Measurements from ENCODE around the gene EHD1. TPM values are rescaled to one million over a fixed set of nuclear protein-coding genes. Genes with fewer than 3 reads are reported as not detected.

The EHD1 gene
- total RNA-seq, 2 donors from 2014 or later, result 39.7 to 43.8 TPM

DNA sequence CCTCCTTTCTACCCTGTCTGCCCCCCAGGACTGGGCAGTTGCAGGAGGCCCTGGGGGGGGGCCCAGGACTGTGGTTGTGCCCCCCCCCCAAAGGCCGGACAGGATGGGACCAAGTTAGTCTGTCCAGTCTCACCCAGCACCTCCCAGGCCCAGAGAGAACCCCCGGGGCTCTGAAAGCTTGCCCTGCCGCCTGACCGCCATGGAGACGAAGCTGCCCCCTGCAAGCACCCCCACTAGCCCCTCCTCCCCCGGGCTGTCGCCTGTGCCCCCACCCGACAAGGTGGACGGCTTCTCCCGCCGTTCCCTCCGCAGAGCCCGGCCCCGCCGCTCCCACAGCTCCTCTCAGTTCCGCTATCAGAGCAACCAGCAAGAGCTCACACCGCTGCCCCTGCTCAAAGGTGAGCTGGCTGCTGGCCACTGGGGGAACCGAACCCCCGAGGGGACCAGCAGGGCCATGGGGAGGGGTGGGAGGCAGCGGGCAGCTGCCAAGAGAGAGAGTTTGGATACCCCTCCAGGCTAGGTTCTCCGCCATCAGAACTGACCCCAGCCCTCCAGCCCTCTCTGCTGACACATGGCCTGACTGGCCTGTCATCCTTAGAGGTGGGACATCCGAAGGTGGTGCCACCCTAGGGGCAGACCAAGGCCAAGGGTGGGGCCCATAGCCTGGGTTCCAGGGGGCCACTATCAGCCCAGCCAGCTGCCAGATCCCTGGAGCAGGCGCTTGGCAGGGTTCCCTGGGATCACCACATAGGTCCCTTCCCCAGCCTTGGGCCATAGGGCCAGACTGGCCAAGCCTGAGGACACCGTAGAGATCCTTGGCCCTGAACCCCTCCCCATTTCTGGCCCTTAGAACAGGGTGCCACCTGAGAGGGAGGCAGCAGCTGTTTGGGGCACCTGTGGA, 47.4 kb upstream of the EHD1 start:
- Mint-ChIP-seq H3K27me3 (ENCODE audit: insufficient read depth) (peaks cover 38% of the 10 kb centered on the region), H3K9me3 (no peaks in the 10 kb centered on the region), H3K27ac (no peak overlapping the region), H3K36me3 (ENCODE audit: low read depth) (no peaks in the 10 kb centered on the region), H3K4me1 (peaks cover 5% of the 10 kb centered on the region), H3K4me3 (peak overlapping the region; percentile 70)
- DNase-seq, result peak; percentile 45
- TF ChIP-seq, protein P1, sequence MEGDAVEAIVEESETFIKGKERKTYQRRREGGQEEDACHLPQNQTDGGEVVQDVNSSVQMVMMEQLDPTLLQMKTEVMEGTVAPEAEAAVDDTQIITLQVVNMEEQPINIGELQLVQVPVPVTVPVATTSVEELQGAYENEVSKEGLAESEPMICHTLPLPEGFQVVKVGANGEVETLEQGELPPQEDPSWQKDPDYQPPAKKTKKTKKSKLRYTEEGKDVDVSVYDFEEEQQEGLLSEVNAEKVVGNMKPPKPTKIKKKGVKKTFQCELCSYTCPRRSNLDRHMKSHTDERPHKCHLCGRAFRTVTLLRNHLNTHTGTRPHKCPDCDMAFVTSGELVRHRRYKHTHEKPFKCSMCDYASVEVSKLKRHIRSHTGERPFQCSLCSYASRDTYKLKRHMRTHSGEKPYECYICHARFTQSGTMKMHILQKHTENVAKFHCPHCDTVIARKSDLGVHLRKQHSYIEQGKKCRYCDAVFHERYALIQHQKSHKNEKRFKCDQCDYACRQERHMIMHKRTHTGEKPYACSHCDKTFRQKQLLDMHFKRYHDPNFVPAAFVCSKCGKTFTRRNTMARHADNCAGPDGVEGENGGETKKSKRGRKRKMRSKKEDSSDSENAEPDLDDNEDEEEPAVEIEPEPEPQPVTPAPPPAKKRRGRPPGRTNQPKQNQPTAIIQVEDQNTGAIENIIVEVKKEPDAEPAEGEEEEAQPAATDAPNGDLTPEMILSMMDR (conservative IDR thresholded peaks at IDR 0.05), result no peak
- Histone ChIP-seq H3K4me3 (ENCODE audit: low read length) (no peak overlapping the region), H3K27ac (ENCODE audit: low read depth, low read length) (no peak overlapping the region), H3K9ac (ENCODE audit: extremely low read depth, low read length, poor library complexity, severe bottlenecking) (no peak overlapping the region), H3K4me1 (ENCODE audit: control insufficient read depth, insufficient read depth, low read length) (no peaks in the 10 kb centered on the region), H3K36me3 (ENCODE audit: control insufficient read depth, insufficient read depth, low read length) (no peaks in the 10 kb centered on the region), H3K27me3 (ENCODE audit: control insufficient read depth, insufficient read depth, low read length, poor library complexity, severe bottlenecking) (peaks cover 45% of the 10 kb centered on the region), H3K9me3 (ENCODE audit: control insufficient read depth, low read length) (no peaks in the 10 kb centered on the region)
- 71 to 85% methylated on average over 7 to 24 of the region's 24 CpGs for WGBS, 2 experiments (ENCODE audit: insufficient coverage in 1 of 2, insufficient read length in 1 of 2)

- no peak overlapping the region for H3K27ac Mint-ChIP-seq
- no peaks in the 10 kb centered on the region for H3K36me3 Mint-ChIP-seq (ENCODE audit: low read depth)
- peaks cover 46% of the 10 kb centered on the region for H3K27me3 Mint-ChIP-seq (ENCODE audit: insufficient read depth)
- peaks cover 5% of the 10 kb centered on the region for H3K4me1 Mint-ChIP-seq
- Histone ChIP-seq H3K27ac (ENCODE audit: low read depth, low read length) (no peak overlapping the region), H3K9me3 (ENCODE audit: control insufficient read depth, low read length) (no peaks in the 10 kb centered on the region), H3K27me3 (ENCODE audit: control insufficient read depth, insufficient read depth, low read length, poor library complexity, severe bottlenecking) (peaks cover 52% of the 10 kb centered on the region), H3K4me1 (ENCODE audit: control insufficient read depth, insufficient read depth, low read length) (no peaks in the 10 kb centered on the region), H3K36me3 (ENCODE audit: control insufficient read depth, insufficient read depth, low read length) (no peaks in the 10 kb centered on the region), H3K9ac (ENCODE audit: extremely low read depth, low read length, poor library complexity, severe bottlenecking) (no peak overlapping the region), H3K4me3 (ENCODE audit: low read length) (peak overlapping the region; percentile 80)
- TF ChIP-seq, protein P1 (conservative IDR thresholded peaks at IDR 0.05), result peak; percentile 23
- DNase-seq, result peak; percentile 61
- 0 to 7% methylated on average over 10 to 24 of the region's 24 CpGs for WGBS, 2 experiments (ENCODE audit: insufficient coverage in 1 of 2, insufficient read length in 1 of 2)
- H3K9me3 Mint-ChIP-seq, result no peaks in the 10 kb centered on the region
- H3K4me3 Mint-ChIP-seq, result peak overlapping the region; percentile 70
These were observed 46.5 kb upstream of the EHD1 start for GRCh38 chr11:64924910-64925284.

DNA sequence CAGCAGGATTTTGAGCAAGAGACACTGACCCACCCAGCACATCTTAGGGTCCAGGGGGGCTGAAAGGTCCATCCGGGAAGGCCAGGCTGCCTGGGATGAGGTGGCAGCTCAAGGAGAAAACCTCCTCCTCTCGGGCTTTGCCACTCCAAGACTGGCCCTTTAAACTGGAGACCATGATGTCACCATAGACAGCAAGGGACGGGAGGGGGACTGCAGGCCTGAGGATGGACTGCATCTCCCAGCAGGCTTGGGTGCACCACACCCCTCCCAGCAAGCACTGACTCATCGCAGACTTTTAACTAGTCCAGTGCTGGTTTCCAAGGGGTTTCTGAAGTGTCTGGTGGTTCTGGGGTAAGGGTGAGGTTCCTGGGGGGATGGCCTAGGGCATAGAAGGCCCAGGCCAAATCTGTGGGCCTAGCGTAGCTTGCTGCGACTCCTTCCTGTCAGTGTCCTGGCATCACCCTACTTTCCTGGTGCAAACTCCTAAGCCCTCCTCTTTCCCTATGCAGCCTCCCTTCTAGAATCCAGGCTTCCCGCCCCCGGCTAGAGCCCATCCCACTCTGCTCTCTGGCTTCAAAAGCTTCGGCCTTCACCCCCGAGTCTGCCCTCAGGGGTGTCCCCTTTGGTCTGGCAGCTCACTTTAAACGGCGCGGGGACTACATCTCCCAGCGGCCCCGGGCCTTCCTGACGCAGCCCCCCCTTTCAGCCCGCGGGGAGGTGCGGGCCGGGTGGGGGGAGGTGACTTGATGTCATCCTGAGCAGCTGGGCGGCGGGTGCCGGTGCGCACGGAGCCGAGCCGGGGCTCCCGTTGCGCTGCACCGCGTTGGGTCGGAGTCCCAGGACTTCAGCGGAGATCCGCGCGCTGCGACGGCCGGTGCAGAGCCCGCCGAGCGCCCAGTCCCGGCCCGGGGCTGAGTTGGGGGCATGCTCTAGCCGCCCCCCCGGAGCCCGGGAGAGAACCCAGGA, 45.8 kb upstream of the EHD1 start, which contains the start of gene PPP2R5B:
Gene PPP2R5B (plus strand): TSS at position 746 of the 966 bp plus-strand sequence. CDS start 1,046 bp downstream, outside the sequence.
- Mint-ChIP-seq H3K4me1 (peaks cover 5% of the 10 kb centered on the region), H3K4me3 (peak within 1 kb of the TSS; percentile 70), H3K27ac (peak within 1 kb of the TSS; percentile 91), H3K27me3 (ENCODE audit: insufficient read depth) (peaks cover 53% of the 10 kb centered on the region), H3K36me3 (ENCODE audit: low read depth) (no peaks in the 10 kb centered on the region), H3K9me3 (no peaks in the 10 kb centered on the region)
- H3K9me3 ChIP-seq (ENCODE audit: control insufficient read depth, low read length), result no peaks in the 10 kb centered on the region
- WGBS, 2 experiments (ENCODE audit: insufficient coverage in 1 of 2, insufficient read length in 1 of 2), result 1 to 2% methylated on average over 18 to 47 of the region's 47 CpGs
- TF ChIP-seq, protein P1 (conservative IDR thresholded peaks at IDR 0.05), result no peak
- H3K4me1 ChIP-seq (ENCODE audit: control insufficient read depth, insufficient read depth, low read length), result no peaks in the 10 kb centered on the region
- peak within 1 kb of the TSS; percentile 71 for H3K27ac ChIP-seq (ENCODE audit: low read depth, low read length)
- H3K36me3 ChIP-seq (ENCODE audit: control insufficient read depth, insufficient read depth, low read length), result no peaks in the 10 kb centered on the region
- DNase-seq, result peak; percentile 92
- peak within 1 kb of the TSS; percentile 80 for H3K4me3 ChIP-seq (ENCODE audit: low read length)
- peak within 1 kb of the TSS; percentile 1 for H3K9ac ChIP-seq (ENCODE audit: extremely low read depth, low read length, poor library complexity, severe bottlenecking)
- H3K27me3 ChIP-seq (ENCODE audit: control insufficient read depth, insufficient read depth, low read length, poor library complexity, severe bottlenecking), result peaks cover 59% of the 10 kb centered on the region
